DMS53 (cell line): ENCODE results near the gene IRGC.
A peak's percentile ranks its signal among the peaks of the same experiment; 100 is the strongest.
"Not testable (repeated sequence)": the region's sequence is repeated elsewhere in the genome, so short reads cannot be mapped to it uniquely, and the experiment has no call there.

Experiments used
- DNase-seq: peaks from one replicate; lab custom pipeline; 2025; lab: John Stamatoyannopoulos, UW

The IRGC gene

GRCh38 chr19:43754503-43755255, 38.8 kb downstream of the IRGC start, which contains the start of gene SMG9:
Gene SMG9 (minus strand): TSS chr19:43754962. CDS start chr19:43750741, 4,221 bp downstream.
- peak; percentile 99 for DNase-seq

DNA sequence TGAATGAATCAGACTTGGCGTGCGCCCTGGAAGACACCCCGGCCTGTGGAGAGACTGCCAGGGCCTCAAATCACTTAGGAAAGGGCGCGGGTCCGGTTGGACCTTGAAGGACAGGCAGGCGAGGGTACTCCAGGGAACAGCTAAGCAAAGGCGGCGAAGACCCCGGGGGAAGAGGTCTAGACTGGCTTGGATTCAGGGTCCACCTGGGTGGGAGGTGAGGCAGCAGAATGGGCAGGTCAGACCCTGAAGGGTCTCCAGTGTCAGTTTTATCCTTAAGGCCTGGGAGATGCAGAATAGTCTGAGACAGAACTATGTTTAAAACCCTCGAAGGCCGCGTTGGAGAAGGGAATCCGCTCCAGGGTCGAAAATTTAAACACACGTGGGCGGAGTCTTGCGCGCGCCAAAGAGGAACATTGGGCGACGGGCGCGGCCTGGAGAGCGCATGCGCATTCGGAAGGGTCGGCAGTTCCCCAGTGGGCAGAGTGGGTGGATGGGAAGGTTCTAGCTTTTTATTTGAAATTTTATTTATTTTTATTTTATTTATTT, 39.5 kb downstream of the IRGC start:
- peak; percentile 90 for DNase-seq

- DNase-seq: peak; percentile 14
These were observed 43.6 kb downstream of the IRGC start for GRCh38 chr19:43759515-43759914.

GRCh38 chr19:43760941-43761340, 45.1 kb downstream of the IRGC start:
- DNase-seq: no peak

DNA sequence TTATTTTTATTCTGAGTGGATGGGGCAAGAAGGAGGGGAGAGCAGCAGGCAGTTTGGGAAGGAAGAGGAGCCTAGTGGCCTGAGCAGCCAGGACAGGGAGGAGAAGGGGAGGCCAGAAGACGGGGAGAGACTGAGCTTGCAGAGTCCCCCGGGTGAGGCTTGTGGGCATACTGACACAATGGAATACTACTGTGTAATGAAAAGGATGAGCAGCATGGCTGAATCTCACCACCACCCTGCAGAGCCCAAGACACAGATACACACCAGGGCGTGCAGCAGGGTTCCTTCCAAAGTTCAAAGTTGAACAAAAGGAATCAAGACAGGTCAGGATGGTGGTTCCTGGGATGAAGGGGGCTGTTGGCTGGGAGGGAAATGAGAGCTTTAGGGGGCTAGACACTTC, 46.9 kb downstream of the IRGC start:
- DNase-seq: no peak

GRCh38 chr19:43763473-43763939, 47.6 kb downstream of the IRGC start:
- no peak for DNase-seq

DNA sequence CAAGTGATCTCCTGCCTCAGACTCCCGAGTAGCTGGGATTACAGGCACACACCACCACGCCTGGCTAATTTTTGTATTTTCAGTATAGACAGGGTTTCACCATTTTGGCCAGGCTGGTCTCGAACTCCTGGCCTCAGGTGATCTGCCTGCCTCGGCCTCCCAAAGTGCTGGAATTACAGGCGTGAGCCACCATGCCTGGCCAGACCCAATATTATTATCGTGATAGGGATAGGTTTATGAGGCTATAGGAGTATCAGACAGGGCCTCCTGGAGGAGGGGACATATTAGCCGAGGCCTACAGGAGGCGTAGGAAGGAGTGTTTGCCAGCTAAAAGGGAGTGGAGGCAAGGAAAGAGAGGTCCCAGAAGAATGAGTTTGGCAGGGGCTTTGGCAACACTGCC, 48.8 kb downstream of the IRGC start:
- not testable (repeated sequence) for DNase-seq

DNA sequence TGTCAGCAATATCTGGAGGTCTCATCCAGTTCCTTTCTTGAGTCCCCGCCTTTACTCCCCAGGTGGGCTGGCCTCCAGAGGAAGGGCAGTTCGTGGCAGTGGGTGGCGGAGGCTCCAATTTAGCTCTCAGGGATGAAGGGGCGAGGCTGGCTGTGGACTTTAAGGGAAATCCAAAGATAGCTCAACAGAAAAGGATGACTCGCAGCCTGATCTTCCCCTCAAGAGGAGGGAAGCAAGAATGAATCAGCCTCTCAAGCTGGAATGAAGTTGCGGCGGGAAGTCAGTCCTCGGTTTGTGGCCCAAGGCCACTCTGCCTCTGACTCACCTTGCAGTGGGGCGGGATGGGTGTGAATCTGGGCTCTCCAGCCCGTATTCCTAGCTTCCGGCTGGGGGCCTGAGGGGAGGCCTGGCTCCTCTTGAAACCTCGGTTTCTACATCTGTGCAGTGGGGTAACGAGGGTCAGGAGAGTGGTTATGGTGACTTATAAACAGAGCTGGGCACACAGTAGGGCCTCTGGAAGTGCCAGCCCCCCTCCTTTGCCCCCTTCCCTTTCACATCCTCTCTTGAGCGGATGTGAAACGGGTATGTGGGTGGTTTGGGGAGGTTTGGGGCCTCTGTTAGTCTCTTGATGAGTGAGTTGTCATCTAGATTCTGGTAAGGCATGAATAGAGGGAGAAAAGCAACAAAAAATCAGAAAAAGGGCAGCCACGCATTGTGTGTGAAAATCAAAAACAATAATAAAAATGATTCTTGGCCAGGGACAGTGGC, 49.4 kb downstream of the IRGC start:
- peak; percentile 55 for DNase-seq

DNA sequence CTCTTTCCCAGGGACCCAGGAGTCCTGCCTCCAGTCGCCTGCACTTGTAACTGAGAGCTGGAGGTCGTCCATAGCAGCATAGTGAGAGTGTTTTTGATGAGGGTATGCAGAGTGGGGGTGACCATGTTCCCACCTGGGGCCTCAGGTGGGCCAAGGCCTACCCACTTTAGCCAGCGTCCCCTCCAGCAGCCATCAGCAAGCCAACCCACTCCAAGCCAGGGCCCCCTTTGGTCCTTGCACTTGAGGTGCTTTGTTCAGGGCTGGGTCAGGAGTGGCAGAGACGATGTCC, 50.8 kb downstream of the IRGC start:
- DNase-seq: no peak

DNA sequence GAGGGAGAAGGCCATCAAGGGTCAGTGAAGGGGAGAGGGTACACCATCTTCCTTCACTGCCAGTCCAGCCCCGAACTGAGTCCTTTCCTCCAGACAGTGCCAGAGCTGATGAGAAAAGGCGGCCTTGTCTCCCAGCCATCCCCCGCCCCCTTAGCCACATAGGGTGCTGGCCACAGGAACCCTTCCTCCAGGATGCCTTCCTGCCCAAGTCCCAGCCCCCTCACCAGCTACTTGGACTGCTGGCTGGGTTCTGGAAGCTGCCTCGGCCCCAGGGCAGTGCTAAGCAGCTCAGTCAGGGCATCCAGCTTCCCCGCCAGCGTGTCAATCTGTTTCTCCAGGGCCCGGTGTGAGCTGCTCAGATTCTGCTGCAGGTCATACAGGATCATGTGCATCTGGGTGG, 51.4 kb downstream of the IRGC start:
- DNase-seq: no peak

GRCh38 chr19:43767818-43768217, 51.9 kb downstream of the IRGC start:
- DNase-seq: no peak

DNA sequence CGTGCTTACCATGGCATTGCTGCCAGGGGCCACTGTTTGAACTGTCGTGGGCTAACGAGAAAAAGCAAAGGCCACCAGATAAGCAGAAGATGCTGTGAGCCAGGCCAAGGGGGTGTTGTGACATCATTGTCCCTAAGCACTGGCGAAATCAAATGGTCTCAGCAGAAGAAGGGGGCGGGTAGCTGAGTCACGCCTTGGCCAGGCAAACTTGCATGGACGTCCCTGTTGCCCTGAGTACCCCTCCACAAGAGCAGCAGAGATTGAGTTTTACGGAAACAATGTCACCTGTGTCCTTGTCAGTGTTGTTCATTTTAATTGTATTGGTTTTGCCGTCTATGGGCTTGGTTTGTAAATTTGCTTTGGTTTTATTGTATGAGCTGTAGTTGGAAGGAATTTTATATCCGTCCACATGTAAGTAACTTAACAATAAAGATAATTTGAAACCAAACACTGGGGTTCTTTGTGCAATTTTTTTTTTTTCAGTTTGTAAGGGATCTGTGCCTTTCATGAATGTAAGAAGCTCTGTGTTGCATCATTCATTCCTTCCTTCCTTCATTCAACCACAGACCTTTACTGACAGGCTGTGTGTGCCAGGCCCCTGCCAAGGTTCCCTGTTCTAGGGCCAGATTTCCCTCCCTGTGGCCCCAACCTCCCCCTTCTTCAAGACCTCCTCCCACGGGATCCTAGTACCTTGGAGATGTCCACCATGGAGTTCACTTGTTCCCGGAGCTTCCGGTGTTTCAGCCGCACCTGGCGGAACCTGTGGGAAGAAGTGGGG, 52.6 kb downstream of the IRGC start:
- DNase-seq: no peak

GRCh38 chr19:43769256-43769655, 53.4 kb downstream of the IRGC start:
- DNase-seq: no peak
